Esophagus squamous epithelium (tissue), 4 donors: Measurements from ENCODE around the gene KIAA1586.

Source experiments
- CTCF ChIP-seq, 6 experiments: fragments of 450-650 bp in 4 of 6; fragments of 200-600 bp in 2 of 6; sonication (generic) in 2 of 6; IDR thresholded peaks; one replicate each; pipeline ENCODE4 v1.5.1; 2016 to 2019; ENCODE audit warnings: antibody characterized with exemption in 6 of 6, mild to moderate bottlenecking in 4 of 6, moderate library complexity in 4 of 6
- POLR2A ChIP-seq, 4 donors: fragments of 450-650 bp; IDR thresholded peaks; one replicate each; pipeline ENCODE4 v1.6.1; 2017; ENCODE audit warnings: antibody characterized with exemption in 4 of 4, mild to moderate bottlenecking in 4 of 4, moderate library complexity in 3 of 4

- no peak for TF ChIP-seq POLR2A (IDR thresholded peaks at IDR 0.05)
- no peak for TF ChIP-seq CTCF (IDR thresholded peaks at IDR 0.05)
These were observed 28.7 kb upstream of the KIAA1586 start for GRCh38 chr6:57017841-57018240.
